Stomach (tissue), 4 donors: ENCODE results near the gene PARL.

Experiments used
- EP300 ChIP-seq: sonication (generic); formaldehyde crosslinking; IDR thresholded peaks from one replicate; pipeline ENCODE4 v1.6.1; 2017; ENCODE audit warnings: antibody characterized with exemption
- TF ChIP-seq, protein P1 (sequence below), 7 experiments: fragments of 450-650 bp in 4 of 7; fragments of 200-600 bp in 3 of 7; sonication (generic) in 3 of 7; IDR thresholded peaks; one replicate each; pipeline ENCODE4 v1.5.1; 2016 to 2019; ENCODE audit warnings: antibody characterized with exemption in 7 of 7, control low read depth in 2 of 7, mild to moderate bottlenecking in 1 of 7

DNA sequence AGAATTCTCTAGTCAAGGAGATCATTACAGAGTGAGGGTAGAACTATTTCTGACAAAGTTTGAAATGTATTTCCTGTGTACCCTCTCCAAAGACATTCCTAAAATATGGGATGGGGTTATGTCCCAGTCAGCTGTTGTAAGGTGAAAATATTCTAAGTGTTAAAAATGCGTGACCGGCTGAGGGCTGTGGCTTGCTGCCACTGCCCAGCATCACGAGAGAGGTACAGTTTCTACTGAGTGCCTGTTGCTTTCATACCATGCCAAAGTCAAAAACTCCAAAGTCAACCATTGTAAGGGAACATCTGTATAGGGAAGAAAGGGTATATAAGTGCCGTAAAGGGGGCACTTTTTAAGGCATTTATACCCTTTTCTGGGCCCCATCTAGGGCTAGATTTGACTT lies 90.2 kb downstream of the PARL start:
- TF ChIP-seq, protein P1, sequence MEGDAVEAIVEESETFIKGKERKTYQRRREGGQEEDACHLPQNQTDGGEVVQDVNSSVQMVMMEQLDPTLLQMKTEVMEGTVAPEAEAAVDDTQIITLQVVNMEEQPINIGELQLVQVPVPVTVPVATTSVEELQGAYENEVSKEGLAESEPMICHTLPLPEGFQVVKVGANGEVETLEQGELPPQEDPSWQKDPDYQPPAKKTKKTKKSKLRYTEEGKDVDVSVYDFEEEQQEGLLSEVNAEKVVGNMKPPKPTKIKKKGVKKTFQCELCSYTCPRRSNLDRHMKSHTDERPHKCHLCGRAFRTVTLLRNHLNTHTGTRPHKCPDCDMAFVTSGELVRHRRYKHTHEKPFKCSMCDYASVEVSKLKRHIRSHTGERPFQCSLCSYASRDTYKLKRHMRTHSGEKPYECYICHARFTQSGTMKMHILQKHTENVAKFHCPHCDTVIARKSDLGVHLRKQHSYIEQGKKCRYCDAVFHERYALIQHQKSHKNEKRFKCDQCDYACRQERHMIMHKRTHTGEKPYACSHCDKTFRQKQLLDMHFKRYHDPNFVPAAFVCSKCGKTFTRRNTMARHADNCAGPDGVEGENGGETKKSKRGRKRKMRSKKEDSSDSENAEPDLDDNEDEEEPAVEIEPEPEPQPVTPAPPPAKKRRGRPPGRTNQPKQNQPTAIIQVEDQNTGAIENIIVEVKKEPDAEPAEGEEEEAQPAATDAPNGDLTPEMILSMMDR (IDR thresholded peaks at IDR 0.05), result no peak
- TF ChIP-seq EP300, result no peak
